ENCODE data around the gene GOLGA6B. TPM values are rescaled to one million over a fixed set of nuclear protein-coding genes. Genes with fewer than 3 reads are reported as not detected.
"Not testable (repeated sequence)": the region's sequence is repeated elsewhere in the genome, so short reads cannot be mapped to it uniquely, and the experiment has no call there.

Gene GOLGA6B
- total RNA-seq, 4 donors from 2014 or later, result 0.15 TPM; not detected in 3

GRCh38 chr15:72665706-72666105 is 11.2 kb downstream of the GOLGA6B start:
- WGBS, 2 donors, result 66 to 85% methylated on average over 3 to 5 of the region's 11 CpGs
- H3K4me3 ChIP-seq (ENCODE audit: low read depth, poor library complexity, severe bottlenecking); intact Hi-C loops (cut with DNase I; ENCODE audit: low total_unique reads); DNase-seq (ENCODE audit: low spot score in 2 of 2): not testable (repeated sequence)

- H3K4me3 ChIP-seq (ENCODE audit: low read depth, poor library complexity, severe bottlenecking); intact Hi-C loops (cut with DNase I; ENCODE audit: low total_unique reads); DNase-seq (ENCODE audit: low spot score in 2 of 2): not testable (repeated sequence)
- WGBS, 2 donors, result 94 to 97% methylated on average over 3 of the region's 6 CpGs
Observed at GRCh38 chr15:72669803-72670202, 15.3 kb downstream of the GOLGA6B start.

- intact Hi-C loops (cut with DNase I; ENCODE audit: low total_unique reads); H3K4me3 ChIP-seq (ENCODE audit: low read depth, poor library complexity, severe bottlenecking): not testable (repeated sequence)
- 13 to 16% methylated on average over 7 to 8 of the region's 8 CpGs for WGBS, 2 donors
- TF ChIP-seq CTCF (IDR thresholded peaks at IDR 0.05), result peak in 1 of 3 donors; percentile 17
- DNase-seq (ENCODE audit: low spot score in 2 of 2), result peak; percentile 47 to 92
Observed at GRCh38 chr15:72670656-72671352, 16.3 kb downstream of the GOLGA6B start.

DNA sequence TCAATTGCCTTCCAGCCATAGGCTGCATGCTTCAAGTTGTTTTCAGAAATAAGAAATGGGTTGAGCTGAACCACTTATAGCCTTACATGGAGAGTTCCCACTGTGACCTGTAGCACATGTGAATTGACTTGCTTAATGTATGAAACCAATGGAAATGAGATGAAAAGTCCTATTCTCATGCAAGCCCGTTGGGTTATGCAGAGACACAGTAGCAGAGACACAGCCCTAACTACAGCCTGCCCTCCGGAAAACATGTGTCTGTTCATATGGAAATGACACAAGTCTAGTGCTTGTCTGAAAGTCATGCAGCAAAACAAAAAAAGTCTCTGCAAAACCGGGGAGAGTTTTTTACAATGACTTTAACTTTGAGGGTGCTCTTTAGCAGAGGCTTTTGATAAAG is 17.0 kb downstream of the GOLGA6B start:
- no peak for DNase-seq (ENCODE audit: low spot score in 2 of 2)
- 18% methylated on average over 3 of the region's 3 CpGs for WGBS, 2 donors
- intact Hi-C loops (cut with DNase I; ENCODE audit: low total_unique reads), result no loop called here

DNA sequence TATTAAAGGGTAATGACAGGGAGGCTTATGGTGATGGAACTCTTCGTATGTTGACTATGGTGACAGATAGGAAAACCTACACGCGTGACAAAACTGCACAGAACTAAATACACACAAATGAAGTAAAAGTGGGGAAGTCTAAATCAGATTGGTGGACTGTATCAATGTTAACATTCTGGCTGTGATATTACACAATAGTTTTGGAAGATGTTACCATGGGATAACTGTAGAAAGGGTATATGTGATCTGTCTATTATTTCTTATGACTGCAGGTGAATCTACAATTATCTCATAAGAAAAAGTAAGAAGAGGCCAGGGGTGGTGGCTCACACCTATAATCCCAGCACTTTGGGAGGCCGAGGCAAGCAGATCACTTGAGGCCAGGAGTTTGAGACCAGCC is 22.3 kb downstream of the GOLGA6B start:
- 91 to 94% methylated on average over 4 of the region's 4 CpGs for WGBS, 2 donors
- intact Hi-C loops (cut with DNase I; ENCODE audit: low total_unique reads), result no loop called here
- no peak overlapping the region for H3K4me3 ChIP-seq (ENCODE audit: low read depth, poor library complexity, severe bottlenecking)

More for the DNA sequence above, 17.0 kb downstream of the GOLGA6B start:
- TF ChIP-seq POLR2A (IDR thresholded peaks at IDR 0.05), result no peak
- TF ChIP-seq CTCF (IDR thresholded peaks at IDR 0.05), result no peak
- no peak overlapping the region for H3K4me3 ChIP-seq (ENCODE audit: low read depth, poor library complexity, severe bottlenecking)

GRCh38 chr15:72680931-72681330 is 26.4 kb downstream of the GOLGA6B start:
- TF ChIP-seq CTCF (IDR thresholded peaks at IDR 0.05), result no peak
- TF ChIP-seq POLR2A (IDR thresholded peaks at IDR 0.05), result no peak
- no peak overlapping the region for H3K4me3 ChIP-seq (ENCODE audit: low read depth, poor library complexity, severe bottlenecking)
- intact Hi-C loops (cut with DNase I; ENCODE audit: low total_unique reads), result no loop called here
- no peak for DNase-seq (ENCODE audit: low spot score in 2 of 2)
- 58 to 62% methylated on average over 3 of the region's 3 CpGs for WGBS, 2 donors

More for the DNA sequence above, 22.3 kb downstream of the GOLGA6B start:
- TF ChIP-seq CTCF (IDR thresholded peaks at IDR 0.05) (no peak), POLR2A (IDR thresholded peaks at IDR 0.05) (no peak)
- no peak for DNase-seq (ENCODE audit: low spot score in 2 of 2)

GRCh38 chr15:72682772-72683171 is 28.3 kb downstream of the GOLGA6B start:
- no peak overlapping the region for H3K4me3 ChIP-seq (ENCODE audit: low read depth, poor library complexity, severe bottlenecking)
- DNase-seq (ENCODE audit: low spot score in 2 of 2), result no peak
- intact Hi-C loops (cut with DNase I; ENCODE audit: low total_unique reads), result no loop called here
- 88 to 93% methylated on average over 3 of the region's 3 CpGs for WGBS, 2 donors
- TF ChIP-seq CTCF (IDR thresholded peaks at IDR 0.05) (no peak), POLR2A (IDR thresholded peaks at IDR 0.05) (no peak)
